ENCODE measurements around the gene HERC2.
"Not testable (repeated sequence)": the region's sequence is repeated elsewhere in the genome, so short reads cannot be mapped to it uniquely, and the experiment has no call there.

The HERC2 gene

GRCh38 chr15:28286031-28286430 is 35.9 kb downstream of the HERC2 start:
- no peak for DNase-seq (ENCODE audit: low spot score)

GRCh38 chr15:28281876-28282275 is 40.1 kb downstream of the HERC2 start:
- DNase-seq (ENCODE audit: low spot score): no peak

DNA sequence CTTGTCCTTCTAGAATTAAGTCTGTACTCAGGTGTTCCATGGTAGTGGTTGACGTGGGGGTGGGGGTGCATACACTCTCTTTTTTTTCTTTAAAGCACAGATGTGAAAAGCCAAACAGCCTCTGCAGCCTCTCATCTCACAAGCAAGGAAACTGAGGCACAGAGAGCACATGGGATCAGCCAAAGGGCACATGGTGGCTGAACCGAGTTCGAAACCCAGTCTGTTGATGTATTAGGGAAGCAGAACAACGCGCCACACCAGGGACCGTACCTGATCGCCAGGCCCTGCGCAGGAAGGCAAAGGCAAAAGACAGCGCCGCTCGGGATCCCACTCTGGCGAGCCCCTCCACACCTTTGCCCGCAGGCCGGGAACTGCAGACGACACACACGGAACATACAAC is 47.3 kb downstream of the HERC2 start:
- DNase-seq (ENCODE audit: low spot score): no peak

- DNase-seq (ENCODE audit: low spot score): no peak
Observed at GRCh38 chr15:28273873-28274610, 47.9 kb downstream of the HERC2 start.

- no peak for DNase-seq (ENCODE audit: low spot score)
Observed at GRCh38 chr15:28273468-28273867, 48.5 kb downstream of the HERC2 start.

- no peak for DNase-seq (ENCODE audit: low spot score)
Observed at GRCh38 chr15:28272587-28272986, 49.4 kb downstream of the HERC2 start.

DNA sequence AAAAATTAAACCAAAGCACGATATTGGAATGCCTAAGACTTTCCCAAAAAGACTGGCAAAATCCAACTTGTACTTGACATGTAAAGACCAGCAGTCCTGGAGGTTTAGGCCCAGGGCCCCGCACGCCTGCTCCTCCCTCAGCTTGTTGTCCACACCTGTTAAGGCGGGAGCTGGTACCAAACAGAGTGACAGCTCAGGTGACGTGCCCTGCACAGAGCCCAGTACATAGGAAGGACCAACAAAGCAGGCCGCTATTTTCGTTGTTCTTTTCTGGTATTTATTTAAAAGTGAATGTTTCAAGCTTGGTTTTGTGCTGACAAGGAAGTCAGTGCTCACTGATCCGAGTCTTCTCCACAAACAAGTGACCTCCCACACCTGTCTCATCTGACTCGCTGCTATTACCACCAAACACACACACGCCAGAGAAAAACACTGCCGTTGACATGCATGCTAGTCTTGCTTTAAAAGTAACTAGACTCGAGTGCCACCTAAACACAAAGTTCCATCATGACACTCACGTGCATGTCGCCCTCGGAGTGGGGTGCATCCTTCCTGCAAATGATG is 50.2 kb downstream of the HERC2 start:
- DNase-seq (ENCODE audit: low spot score): no peak

GRCh38 chr15:28269097-28269496 is 52.9 kb downstream of the HERC2 start:
- DNase-seq (ENCODE audit: low spot score): no peak

DNA sequence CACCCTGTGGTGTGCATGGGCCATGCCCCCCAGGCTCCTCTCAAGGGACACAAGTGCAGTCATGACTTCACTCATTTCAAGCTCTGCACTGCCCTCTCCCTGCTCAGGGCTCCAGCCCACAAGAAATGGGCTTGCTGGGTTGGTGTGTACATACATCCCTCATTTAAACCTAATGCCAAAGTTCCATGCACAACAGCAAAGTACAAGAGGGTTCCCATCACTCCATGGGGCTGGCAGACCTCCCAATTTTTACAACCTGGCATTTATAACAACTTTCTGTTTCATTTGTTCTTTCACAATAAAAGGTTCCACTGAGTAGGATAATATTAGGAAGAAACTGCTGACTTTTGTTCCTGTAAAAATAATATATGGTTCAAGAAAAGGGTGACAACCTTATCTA is 54.3 kb downstream of the HERC2 start:
- DNase-seq (ENCODE audit: low spot score): no peak

- no peak for DNase-seq (ENCODE audit: low spot score)
Observed at GRCh38 chr15:28265334-28266019, 56.5 kb downstream of the HERC2 start.

DNA sequence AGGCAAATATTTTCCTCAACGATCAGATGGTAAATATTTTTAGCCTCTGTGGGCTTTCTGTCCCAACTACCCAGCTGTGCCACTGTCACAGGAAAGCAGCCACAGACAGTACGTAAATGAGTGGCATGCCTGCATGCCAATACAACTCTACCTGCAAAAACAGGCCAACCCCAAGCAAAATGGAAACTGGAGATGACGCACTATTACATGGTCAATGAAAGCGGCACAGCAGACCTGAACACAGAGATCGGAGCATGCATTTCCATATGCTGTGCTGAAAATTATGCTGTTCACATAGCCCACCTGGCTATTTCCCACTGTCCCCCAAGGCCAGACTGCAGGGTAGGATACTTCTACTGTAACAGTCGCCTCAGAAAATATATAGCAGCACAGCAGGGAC is 57.8 kb downstream of the HERC2 start:
- no peak for DNase-seq (ENCODE audit: low spot score)

DNA sequence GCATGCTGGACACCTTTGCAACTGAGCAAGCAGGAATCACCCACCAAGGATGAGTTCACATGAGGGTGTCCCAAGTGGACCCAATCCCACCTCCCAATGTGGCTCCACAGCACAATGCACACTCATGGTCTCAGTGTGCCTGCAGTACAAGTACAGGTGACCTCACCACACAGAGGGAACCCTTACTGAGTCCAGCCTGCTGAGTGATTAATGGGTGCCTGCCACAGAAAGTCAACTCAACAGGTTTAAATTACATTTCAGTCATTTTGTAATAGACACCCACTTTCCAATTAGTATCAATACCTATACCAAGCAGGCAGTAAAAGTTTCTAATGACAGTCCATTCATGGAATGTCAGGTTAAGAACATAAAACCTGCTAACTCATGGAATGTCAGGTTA is 59.5 kb downstream of the HERC2 start:
- DNase-seq (ENCODE audit: low spot score): no peak

DNA sequence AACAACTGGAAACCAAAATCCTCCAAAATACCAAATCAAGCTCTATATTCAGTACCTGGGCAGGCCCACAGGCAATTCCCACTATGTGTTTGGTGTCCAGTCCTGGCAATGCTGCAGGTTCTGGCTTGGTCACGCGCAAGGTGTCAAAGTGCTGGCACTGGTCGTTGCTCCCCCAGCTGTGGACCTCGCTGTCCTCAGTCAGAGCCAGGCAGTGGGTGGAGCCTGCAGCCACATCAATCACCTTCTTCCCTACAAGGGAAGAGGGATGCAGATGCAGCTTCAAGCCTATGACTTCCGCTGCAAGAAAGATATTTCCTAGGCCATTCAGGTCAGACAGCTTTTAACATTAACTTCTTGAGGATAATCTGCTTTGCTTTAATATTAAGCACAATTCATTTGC is 61.3 kb downstream of the HERC2 start:
- no peak for DNase-seq (ENCODE audit: low spot score)

- no peak for DNase-seq (ENCODE audit: low spot score)
Observed at GRCh38 chr15:28260317-28260716, 61.7 kb downstream of the HERC2 start.

- no peak for DNase-seq (ENCODE audit: low spot score)
Observed at GRCh38 chr15:28255965-28256364, 66.0 kb downstream of the HERC2 start.

DNA sequence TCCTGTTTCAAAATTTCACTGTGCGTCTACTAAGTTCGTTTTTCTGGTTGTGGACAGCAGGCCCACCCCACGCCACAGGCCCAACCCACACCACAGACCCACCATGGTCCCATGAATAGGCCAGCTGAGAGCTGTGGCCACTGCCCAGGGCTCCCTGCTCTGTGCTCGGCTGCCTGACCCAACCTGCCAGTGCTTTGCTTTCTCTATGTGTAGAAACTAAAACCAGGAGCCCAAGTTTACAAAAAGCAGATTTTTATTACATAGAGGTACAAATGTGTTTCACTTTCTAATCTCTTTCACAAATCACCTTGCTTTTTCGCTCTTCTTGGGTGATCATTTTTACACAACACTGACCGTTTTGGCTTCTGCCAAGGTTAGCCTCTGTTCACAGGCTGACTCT is 69.1 kb downstream of the HERC2 start:
- no peak for DNase-seq (ENCODE audit: low spot score)

DNA sequence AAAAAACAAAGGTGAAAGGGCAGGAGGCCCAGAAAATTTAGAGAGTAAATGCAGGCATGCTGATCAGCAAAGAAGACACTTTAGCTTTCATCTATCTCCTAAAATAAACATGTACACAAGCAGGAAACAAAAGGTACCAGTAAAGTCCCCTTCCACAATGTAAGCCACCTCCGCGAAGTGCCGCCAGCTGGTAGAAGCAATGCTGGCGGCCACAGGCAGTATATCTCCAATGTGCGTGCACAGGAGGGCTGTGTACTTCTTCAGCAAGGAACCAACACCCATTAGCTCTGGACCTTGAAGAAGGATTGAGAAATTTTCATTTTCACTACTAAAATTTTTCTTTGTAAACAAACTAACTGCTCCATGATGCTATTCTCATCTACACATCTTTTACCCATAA is 75.4 kb downstream of the HERC2 start:
- DNase-seq (ENCODE audit: low spot score): no peak

- no peak for DNase-seq (ENCODE audit: low spot score)
Observed at GRCh38 chr15:28243901-28244300, 78.1 kb downstream of the HERC2 start.

GRCh38 chr15:28243399-28243798 is 78.6 kb downstream of the HERC2 start:
- DNase-seq (ENCODE audit: low spot score): no peak

DNA sequence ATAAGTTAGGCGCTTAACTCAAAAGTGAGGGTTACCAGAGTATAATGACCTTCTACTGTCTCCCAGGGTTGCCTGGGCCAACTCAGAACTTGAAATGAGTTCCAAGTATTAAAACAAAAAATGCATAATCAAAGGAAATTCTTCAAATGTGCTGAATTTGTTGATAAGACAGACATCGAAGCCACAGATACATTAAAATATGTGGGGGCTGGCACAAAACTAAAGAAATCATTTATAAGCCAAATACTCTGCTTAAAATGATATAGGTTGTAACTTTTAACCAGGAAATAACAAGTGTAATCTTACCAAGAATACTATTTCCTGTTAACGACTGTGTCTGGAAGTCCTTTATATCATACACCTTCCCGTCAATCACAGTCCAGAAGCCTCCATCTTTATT is 83.7 kb downstream of the HERC2 start:
- DNase-seq (ENCODE audit: low spot score): not testable (repeated sequence)

GRCh38 chr15:28231743-28232142 is 90.2 kb downstream of the HERC2 start:
- not testable (repeated sequence) for DNase-seq (ENCODE audit: low spot score)

GRCh38 chr15:28231336-28231735 is 90.6 kb downstream of the HERC2 start:
- not testable (repeated sequence) for DNase-seq (ENCODE audit: low spot score)
